WTC11 (cell line): ENCODE results near the gene IRX2.

Experiments
- AFF4 ChIP-seq: sonication (generic); formaldehyde crosslinking; IDR thresholded peaks from 2 replicates; pipeline ENCODE4 v1.8.1; 2023; ENCODE audit warnings: mild to moderate bottlenecking, missing genetic modification reagents, borderline replicate concordance
- CBFB ChIP-seq: sonication (generic); formaldehyde crosslinking; IDR thresholded peaks from 2 replicates; pipeline ENCODE4 v1.8.1; 2022; ENCODE audit warnings: mild to moderate bottlenecking, low read depth, missing genetic modification reagents
- CREB1 ChIP-seq: sonication (generic); formaldehyde crosslinking; IDR thresholded peaks from 2 replicates; pipeline ENCODE4 v1.8.0; 2023; ENCODE audit warnings: mild to moderate bottlenecking, missing genetic modification reagents
- CREM ChIP-seq: sonication (generic); formaldehyde crosslinking; IDR thresholded peaks from 2 replicates; pipeline ENCODE4 v1.8.1; 2022; ENCODE audit warnings: mild to moderate bottlenecking, missing genetic modification reagents, moderate library complexity
- CTCF ChIP-seq: fragments of 200-600 bp; IDR thresholded peaks from 2 replicates; pipeline ENCODE4 v1.8.0; 2022; ENCODE audit warnings: antibody characterized with exemption
- E2F1 ChIP-seq: sonication (generic); formaldehyde crosslinking; IDR thresholded peaks from 2 replicates; pipeline ENCODE4 v1.8.0; 2022; ENCODE audit warnings: mild to moderate bottlenecking, missing genetic modification reagents
- ELF4 ChIP-seq: sonication (generic); formaldehyde crosslinking; IDR thresholded peaks from 2 replicates; pipeline ENCODE4 v1.8.1; 2022; ENCODE audit warnings: low read depth, mild to moderate bottlenecking, moderate library complexity, missing genetic modification reagents
- ETV6 ChIP-seq: sonication (generic); formaldehyde crosslinking; IDR thresholded peaks from 2 replicates; pipeline ENCODE4 v1.8.1; 2022; ENCODE audit warnings: mild to moderate bottlenecking, missing genetic modification reagents
- FOXK1 ChIP-seq: sonication (generic); formaldehyde crosslinking; IDR thresholded peaks from 2 replicates; pipeline ENCODE4 v1.8.0; 2022; ENCODE audit warnings: mild to moderate bottlenecking, moderate library complexity, missing genetic modification reagents
- MYBL2 ChIP-seq: sonication (generic); formaldehyde crosslinking; IDR thresholded peaks from 2 replicates; pipeline ENCODE4 v1.8.1; 2023; ENCODE audit warnings: mild to moderate bottlenecking, moderate library complexity, missing genetic modification reagents
- PRRX2 ChIP-seq: fragments of 250-450 bp; sonication (Bioruptor Pico); IDR thresholded peaks from 2 replicates; pipeline ENCODE4 v1.8.0; 2021; ENCODE audit warnings: mild to moderate bottlenecking
- SP1 ChIP-seq: sonication (generic); formaldehyde crosslinking; conservative IDR thresholded peaks from 2 replicates; pipeline ENCODE4 v1.8.1; 2022; ENCODE audit warnings: missing genetic modification reagents
- ZNF219 ChIP-seq: sonication (generic); formaldehyde crosslinking; IDR thresholded peaks from 2 replicates; pipeline ENCODE4 v1.8.0; 2023; ENCODE audit warnings: missing genetic modification reagents, mild to moderate bottlenecking, borderline replicate concordance

GRCh38 chr5:2709976-2710689, 41.3 kb downstream of the IRX2 start:
- TF ChIP-seq CTCF (no peak), PRRX2 (CRISPR knock-in tag) (no peak), AFF4 (CRISPR knock-in tag) (no peak), E2F1 (CRISPR knock-in tag) (no peak), ZNF219 (CRISPR knock-in tag) (no peak), FOXK1 (CRISPR knock-in tag) (no peak), MYBL2 (CRISPR knock-in tag) (no peak), ELF4 (CRISPR knock-in tag) (no peak), CBFB (CRISPR knock-in tag) (no peak), CREM (CRISPR knock-in tag) (no peak), SP1 (CRISPR knock-in tag) (no peak), ETV6 (CRISPR knock-in tag) (0 out of 2 replicates have a peak, but pooled peaks have one; percentile 22), CREB1 (CRISPR knock-in tag) (no peak)
